Neural crest cell (in vitro differentiated cells): Measurements from ENCODE around the gene NTPCR. TPM values are rescaled to one million over a fixed set of nuclear protein-coding genes. Genes with fewer than 3 reads are reported as not detected.

Experiments used
- DNase-seq: peaks from one replicate; pipeline ENCODE4 v3.0.0; 2021; ENCODE audit warnings: low read depth, mixed read lengths, low spot score
- H3K27ac Mint-ChIP-seq: one replicate; pipeline ENCODE4 v1.8.0; 2021; ENCODE audit warnings: mild to moderate bottlenecking, mixed read lengths; ENCODE audit not compliant: unreplicated experiment
- H3K27me3 Mint-ChIP-seq: 2 replicates; pipeline ENCODE4 v1.8.0; 2021; ENCODE audit warnings: low read depth, mild to moderate bottlenecking, mixed read lengths
- H3K36me3 Mint-ChIP-seq: 2 replicates; pipeline ENCODE4 v1.8.0; 2021; ENCODE audit warnings: low read depth, mild to moderate bottlenecking, mixed read lengths
- H3K4me1 Mint-ChIP-seq: 2 replicates; pipeline ENCODE4 v1.8.0; 2021; ENCODE audit warnings: mixed read lengths
- H3K4me3 Mint-ChIP-seq: one replicate; pipeline ENCODE4 v1.8.0; 2021; ENCODE audit warnings: mild to moderate bottlenecking, mixed read lengths
- H3K9me3 Mint-ChIP-seq: 2 replicates; pipeline ENCODE4 v1.8.0; 2021; ENCODE audit warnings: mixed read lengths
- CTCF ChIP-seq: fragments of 200-600 bp; sonication (generic); conservative IDR thresholded peaks from 2 replicates; pipeline ENCODE4 v1.5.0; 2021; ENCODE audit warnings: antibody characterized with exemption, mild to moderate bottlenecking
- total RNA-seq: library from RNA; stranded (reverse); gene quantifications from 2 replicates; pipeline ENCODE4 v1.2.1, GENCODE V29; 2021

NTPCR gene
- total RNA-seq, 1 donor from 2014 or later, result 55.5 TPM

GRCh38 chr1:233020426-233020825 lies 70.0 kb downstream of the NTPCR start:
- Mint-ChIP-seq H3K27me3 (no peaks in the 10 kb centered on the region), H3K27ac (peak overlapping the region; percentile 41), H3K9me3 (no peaks in the 10 kb centered on the region), H3K4me3 (no peak overlapping the region), H3K4me1 (peaks cover 21% of the 10 kb centered on the region), H3K36me3 (peaks cover 3% of the 10 kb centered on the region)
- no peak for TF ChIP-seq CTCF
- no peak for DNase-seq

- H3K27ac Mint-ChIP-seq, result no peak overlapping the region
- H3K36me3 Mint-ChIP-seq, result peaks cover 3% of the 10 kb centered on the region
- H3K4me1 Mint-ChIP-seq, result peaks cover 21% of the 10 kb centered on the region
- DNase-seq, result no peak
- H3K4me3 Mint-ChIP-seq, result no peak overlapping the region
- no peak for TF ChIP-seq CTCF
- no peaks in the 10 kb centered on the region for H3K27me3 Mint-ChIP-seq
- H3K9me3 Mint-ChIP-seq, result no peaks in the 10 kb centered on the region
Observed at GRCh38 chr1:233022246-233022645, 71.8 kb downstream of the NTPCR start.

GRCh38 chr1:233024199-233024598 lies 73.8 kb downstream of the NTPCR start:
- Mint-ChIP-seq H3K4me3 (no peak overlapping the region), H3K27ac (no peak overlapping the region), H3K27me3 (no peaks in the 10 kb centered on the region), H3K9me3 (no peaks in the 10 kb centered on the region), H3K36me3 (no peaks in the 10 kb centered on the region), H3K4me1 (peaks cover 24% of the 10 kb centered on the region)
- TF ChIP-seq CTCF, result no peak
- DNase-seq, result no peak

- TF ChIP-seq CTCF, result peak; percentile 69
- H3K4me1 Mint-ChIP-seq, result peaks cover 15% of the 10 kb centered on the region
Observed at GRCh38 chr1:233025157-233025556, 74.7 kb downstream of the NTPCR start.

GRCh38 chr1:233025567-233025966 lies 75.2 kb downstream of the NTPCR start:
- Mint-ChIP-seq H3K27ac (no peak overlapping the region), H3K4me3 (no peak overlapping the region), H3K27me3 (no peaks in the 10 kb centered on the region), H3K9me3 (no peaks in the 10 kb centered on the region), H3K36me3 (no peaks in the 10 kb centered on the region), H3K4me1 (peaks cover 11% of the 10 kb centered on the region)
- no peak for TF ChIP-seq CTCF
- no peak for DNase-seq

More at GRCh38 chr1:233025157-233025556, 74.7 kb downstream of the NTPCR start:
- Mint-ChIP-seq H3K36me3 (no peaks in the 10 kb centered on the region), H3K27me3 (no peaks in the 10 kb centered on the region), H3K9me3 (no peaks in the 10 kb centered on the region), H3K27ac (no peak overlapping the region), H3K4me3 (no peak overlapping the region)
- peak; percentile 36 for DNase-seq

- Mint-ChIP-seq H3K27ac (no peak overlapping the region), H3K27me3 (no peaks in the 10 kb centered on the region), H3K36me3 (no peaks in the 10 kb centered on the region), H3K9me3 (no peaks in the 10 kb centered on the region), H3K4me1 (peaks cover 6% of the 10 kb centered on the region), H3K4me3 (no peak overlapping the region)
- no peak for DNase-seq
- no peak for TF ChIP-seq CTCF
Observed at GRCh38 chr1:233027046-233027445, 76.6 kb downstream of the NTPCR start.
